Peyer's patch (tissue), 4 donors: ENCODE results near the gene HEYL.

ENCODE experiments used
- CTCF ChIP-seq, 6 experiments: fragments of 450-650 bp in 4 of 6; fragments of 200-600 bp in 2 of 6; sonication (generic) in 1 of 6; IDR thresholded peaks; one replicate each; pipeline ENCODE4 v1.5.1; 2017 to 2019; ENCODE audit warnings: antibody characterized with exemption in 6 of 6, mild to moderate bottlenecking in 3 of 6, moderate library complexity in 1 of 6
- POLR2A ChIP-seq, 2 donors: fragments of 450-650 bp; IDR thresholded peaks; one replicate each; pipeline ENCODE4 v1.5.1; 2017; ENCODE audit warnings: antibody characterized with exemption in 2 of 2, mild to moderate bottlenecking in 2 of 2, moderate library complexity in 2 of 2

GRCh38 chr1:39687243-39687642 is 47.8 kb upstream of the HEYL start:
- TF ChIP-seq CTCF (IDR thresholded peaks at IDR 0.05) (no peak), POLR2A (IDR thresholded peaks at IDR 0.05) (no peak)
